Measurements from ENCODE around the gene USP17L10. TPM values are rescaled to one million over a fixed set of nuclear protein-coding genes. Genes with fewer than 3 reads are reported as not detected.
"Not testable (repeated sequence)": the region's sequence is repeated elsewhere in the genome, so short reads cannot be mapped to it uniquely, and the experiment has no call there.

USP17L10 gene, protein sequence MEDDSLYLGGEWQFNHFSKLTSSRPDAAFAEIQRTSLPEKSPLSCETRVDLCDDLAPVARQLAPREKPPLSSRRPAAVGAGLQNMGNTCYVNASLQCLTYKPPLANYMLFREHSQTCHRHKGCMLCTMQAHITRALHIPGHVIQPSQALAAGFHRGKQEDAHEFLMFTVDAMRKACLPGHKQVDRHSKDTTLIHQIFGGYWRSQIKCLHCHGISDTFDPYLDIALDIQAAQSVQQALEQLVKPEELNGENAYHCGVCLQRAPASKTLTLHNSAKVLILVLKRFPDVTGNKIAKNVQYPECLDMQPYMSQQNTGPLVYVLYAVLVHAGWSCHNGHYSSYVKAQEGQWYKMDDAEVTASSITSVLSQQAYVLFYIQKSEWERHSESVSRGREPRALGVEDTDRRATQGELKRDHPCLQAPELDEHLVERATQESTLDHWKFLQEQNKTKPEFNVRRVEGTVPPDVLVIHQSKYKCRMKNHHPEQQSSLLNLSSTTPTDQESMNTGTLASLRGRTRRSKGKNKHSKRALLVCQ
- not detected in 3 replicates for total RNA-seq (2021)
- Bru-seq, nascent RNA: not detected
- long read RNA-seq, experiment 1: 0 reads
- long read RNA-seq, experiment 2: 0 reads
- long read RNA-seq, experiment 3: 0 reads

DNA sequence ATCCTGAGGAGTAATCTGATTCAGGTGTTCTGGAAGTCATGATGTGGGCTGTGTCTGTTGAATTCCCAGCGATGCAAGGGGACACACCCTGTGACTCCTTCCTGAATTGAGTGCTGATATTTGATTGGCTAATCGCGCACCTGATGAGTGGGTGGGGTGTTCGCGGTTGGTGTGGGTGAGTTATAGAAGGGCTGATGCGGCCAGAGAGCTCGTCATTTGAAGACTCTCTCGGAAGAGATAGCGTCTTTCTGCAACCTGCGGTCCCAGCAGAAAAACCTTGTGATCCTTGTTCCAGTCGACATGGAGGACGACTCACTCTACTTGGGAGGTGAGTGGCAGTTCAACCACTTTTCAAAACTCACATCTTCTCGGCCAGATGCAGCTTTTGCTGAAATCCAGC is at the start of gene USP17L10:
USP17L10 (plus strand) TSS at position 301 of the 400 bp plus-strand sequence; CDS start at position 301, 0 bp downstream.
- H3K4me3 Mint-ChIP-seq; H3K27me3 Mint-ChIP-seq (ENCODE audit: low read depth); ATAC-seq; POLR2A ChIA-PET; CTCF ChIA-PET; H3K27ac Mint-ChIP-seq; H3K4me1 Mint-ChIP-seq; H3K9me3 Mint-ChIP-seq; H3K36me3 Mint-ChIP-seq; DNase-seq (ENCODE audit: low spot score): not testable (repeated sequence)

DNA sequence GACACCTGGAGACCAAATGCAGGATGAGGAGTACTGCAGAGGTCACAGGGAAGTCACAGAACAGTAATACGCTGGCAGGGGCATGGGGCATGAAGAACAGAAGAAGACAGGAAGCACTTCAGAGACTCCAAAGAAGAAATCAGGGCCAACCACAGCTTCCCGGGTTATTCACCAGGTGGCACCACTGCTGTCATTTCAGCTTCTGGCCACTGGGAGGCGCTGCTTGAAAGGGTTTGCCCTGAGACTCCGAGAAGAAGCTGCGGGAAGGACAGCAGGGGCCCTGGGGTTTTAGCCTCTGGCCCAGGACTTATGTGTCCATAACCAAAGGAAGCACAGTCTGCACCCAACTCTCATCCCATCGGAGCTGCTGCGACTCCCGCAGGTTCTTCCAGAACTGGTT is 44.5 kb upstream of the USP17L10 start:
- H3K4me3 Mint-ChIP-seq; ATAC-seq; H3K27ac Mint-ChIP-seq; CTCF ChIA-PET; POLR2A ChIA-PET; DNase-seq (ENCODE audit: low spot score); H3K36me3 Mint-ChIP-seq; H3K27me3 Mint-ChIP-seq (ENCODE audit: low read depth); H3K9me3 Mint-ChIP-seq; H3K4me1 Mint-ChIP-seq: not testable (repeated sequence)

DNA sequence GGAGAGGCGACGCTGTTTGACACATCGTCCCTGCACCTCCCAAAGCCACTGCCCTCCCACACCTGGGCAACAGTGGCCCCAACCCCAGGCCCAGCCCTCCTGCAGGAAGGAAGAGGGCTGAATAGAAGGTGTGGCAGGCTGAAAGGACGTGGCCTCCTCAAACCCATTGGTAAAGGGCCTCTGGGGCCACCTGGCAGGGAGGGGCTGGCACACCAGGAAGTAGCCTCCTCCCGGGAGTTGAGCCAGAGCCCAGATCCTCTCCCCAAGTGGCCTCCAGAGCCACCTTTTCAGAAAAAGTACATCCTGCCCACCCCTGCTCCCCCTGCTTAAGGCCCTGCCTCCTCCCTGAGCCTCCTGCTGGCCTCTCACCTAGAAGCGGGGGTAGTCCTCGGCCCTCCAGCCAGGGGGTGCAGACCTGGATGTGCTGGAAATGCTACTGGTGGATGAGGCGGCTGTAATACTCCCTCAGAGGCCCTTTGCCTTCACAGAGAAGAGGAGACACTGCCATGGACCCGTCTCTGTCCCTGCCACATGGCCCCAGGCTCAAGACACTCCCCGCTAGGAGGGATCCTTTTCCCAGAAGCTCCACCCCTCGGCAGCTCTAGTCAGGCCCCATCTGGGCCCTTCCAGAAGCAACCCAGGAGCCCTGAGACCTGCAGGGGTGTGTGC is 40.5 kb upstream of the USP17L10 start, which contains the start of gene FAM90A26:
FAM90A26 (plus strand) TSS at position 619 of the 669 bp plus-strand sequence. CDS start 2,764 bp downstream, outside the sequence.
- H3K4me3 Mint-ChIP-seq; H3K4me1 Mint-ChIP-seq; POLR2A ChIA-PET; H3K27me3 Mint-ChIP-seq (ENCODE audit: low read depth); H3K36me3 Mint-ChIP-seq; H3K27ac Mint-ChIP-seq; DNase-seq (ENCODE audit: low spot score); H3K9me3 Mint-ChIP-seq; CTCF ChIA-PET; ATAC-seq: not testable (repeated sequence)

DNA sequence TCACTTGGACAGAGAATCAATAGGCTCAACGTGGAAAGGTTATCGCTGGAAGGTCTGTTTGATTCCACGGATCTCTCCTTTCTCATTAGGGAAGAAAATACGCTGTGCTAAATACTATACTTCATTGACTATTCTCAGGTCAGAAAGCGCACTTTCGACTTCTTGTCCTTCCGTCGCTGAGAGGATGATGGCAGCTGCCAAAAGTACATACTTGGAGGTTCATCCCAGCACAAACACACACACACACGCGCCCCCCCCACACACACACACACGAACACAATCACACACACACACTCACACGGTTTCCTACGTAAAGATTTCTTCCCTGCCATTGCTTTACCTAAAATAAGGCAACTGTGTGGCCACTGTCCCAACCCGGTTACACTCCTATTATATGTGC is 4.2 kb downstream of the USP17L10 start:
- H3K4me1 Mint-ChIP-seq; H3K36me3 Mint-ChIP-seq; ATAC-seq; H3K27ac Mint-ChIP-seq; H3K9me3 Mint-ChIP-seq; H3K4me3 Mint-ChIP-seq; DNase-seq (ENCODE audit: low spot score); POLR2A ChIA-PET; H3K27me3 Mint-ChIP-seq (ENCODE audit: low read depth); CTCF ChIA-PET: not testable (repeated sequence)

DNA sequence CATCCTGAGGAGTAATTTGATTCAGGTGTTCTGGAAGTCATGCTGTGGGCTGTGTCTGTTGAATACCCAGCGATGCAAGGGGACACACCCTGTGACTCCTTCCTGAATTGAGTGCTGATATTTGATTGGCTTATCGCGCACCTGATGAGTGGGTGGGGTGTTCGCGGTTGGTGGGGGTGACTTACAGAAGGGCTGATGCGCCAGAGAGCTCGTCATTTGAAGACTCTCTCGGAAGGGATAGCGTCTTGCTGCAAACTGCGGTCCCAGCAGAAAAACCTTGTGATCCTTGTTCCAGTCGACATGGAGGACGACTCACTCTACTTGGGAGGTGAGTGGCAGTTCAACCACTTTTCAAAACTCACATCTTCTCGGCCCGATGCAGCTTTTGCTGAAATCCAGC is 4.6 kb downstream of the USP17L10 start, which contains the start of gene USP17L11:
USP17L11 (plus strand) TSS at position 301 of the 400 bp plus-strand sequence; CDS start at position 301, 0 bp downstream.
- DNase-seq (ENCODE audit: low spot score); POLR2A ChIA-PET; H3K27me3 Mint-ChIP-seq (ENCODE audit: low read depth); ATAC-seq; H3K4me3 Mint-ChIP-seq; CTCF ChIA-PET; H3K4me1 Mint-ChIP-seq; H3K27ac Mint-ChIP-seq; H3K36me3 Mint-ChIP-seq; H3K9me3 Mint-ChIP-seq: not testable (repeated sequence)

DNA sequence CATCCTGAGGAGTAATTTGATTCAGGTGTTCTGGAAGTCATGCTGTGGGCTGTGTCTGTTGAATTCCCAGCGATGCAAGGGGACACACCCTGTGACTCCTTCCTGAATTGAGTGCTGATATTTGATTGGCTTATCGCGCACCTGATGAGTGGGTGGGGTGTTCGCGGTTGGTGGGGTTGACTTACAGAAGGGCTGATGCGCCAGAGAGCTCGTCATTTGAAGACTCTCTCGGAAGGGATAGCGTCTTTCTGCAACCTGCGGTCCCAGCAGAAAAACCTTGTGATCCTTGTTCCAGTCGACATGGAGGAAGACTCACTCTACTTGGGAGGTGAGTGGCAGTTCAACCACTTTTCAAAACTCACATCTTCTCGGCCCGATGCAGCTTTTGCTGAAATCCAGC is 9.4 kb downstream of the USP17L10 start, which contains the start of gene USP17L12:
USP17L12 (plus strand) TSS at position 301 of the 400 bp plus-strand sequence; CDS start at position 301, 0 bp downstream.
- H3K36me3 Mint-ChIP-seq; H3K4me1 Mint-ChIP-seq; H3K27ac Mint-ChIP-seq; POLR2A ChIA-PET; H3K27me3 Mint-ChIP-seq (ENCODE audit: low read depth); DNase-seq (ENCODE audit: low spot score); ATAC-seq; CTCF ChIA-PET; H3K4me3 Mint-ChIP-seq; H3K9me3 Mint-ChIP-seq: not testable (repeated sequence)

DNA sequence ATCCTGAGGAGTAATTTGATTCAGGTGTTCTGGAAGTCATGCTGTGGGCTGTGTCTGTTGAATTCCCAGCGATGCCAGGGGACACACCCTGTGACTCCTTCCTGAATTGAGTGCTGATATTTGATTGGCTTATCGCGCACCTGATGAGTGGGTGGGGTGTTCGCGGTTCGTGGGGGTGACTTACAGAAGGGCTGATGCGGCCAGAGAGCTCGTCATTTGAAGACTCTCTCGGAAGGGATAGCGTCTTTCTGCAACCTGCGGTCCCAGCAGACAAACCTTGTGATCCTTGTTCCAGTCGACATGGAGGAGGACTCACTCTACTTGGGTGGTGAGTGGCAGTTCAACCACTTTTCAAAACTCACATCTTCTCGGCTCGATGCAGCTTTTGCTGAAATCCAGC is 14.1 kb downstream of the USP17L10 start, which contains the start of gene USP17L13:
USP17L13 (plus strand) TSS at position 301 of the 400 bp plus-strand sequence; CDS start at position 301, 0 bp downstream.
- H3K27ac Mint-ChIP-seq; H3K27me3 Mint-ChIP-seq (ENCODE audit: low read depth); H3K36me3 Mint-ChIP-seq; H3K4me1 Mint-ChIP-seq; H3K4me3 Mint-ChIP-seq; POLR2A ChIA-PET; CTCF ChIA-PET; ATAC-seq; DNase-seq (ENCODE audit: low spot score); H3K9me3 Mint-ChIP-seq: not testable (repeated sequence)

DNA sequence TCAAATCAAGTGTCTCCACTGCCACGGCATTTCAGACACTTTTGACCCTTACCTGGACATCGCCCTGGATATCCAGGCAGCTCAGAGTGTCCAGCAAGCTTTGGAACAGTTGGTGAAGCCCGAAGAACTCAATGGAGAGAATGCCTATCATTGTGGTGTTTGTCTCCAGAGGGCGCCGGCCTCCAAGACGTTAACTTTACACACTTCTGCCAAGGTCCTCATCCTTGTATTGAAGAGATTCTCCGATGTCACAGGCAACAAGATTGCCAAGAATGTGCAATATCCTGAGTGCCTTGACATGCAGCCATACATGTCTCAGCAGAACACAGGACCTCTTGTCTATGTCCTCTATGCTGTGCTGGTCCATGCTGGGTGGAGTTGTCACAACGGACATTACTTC is 19.8 kb downstream of the USP17L10 start:
- H3K4me3 Mint-ChIP-seq; DNase-seq (ENCODE audit: low spot score); ATAC-seq; H3K9me3 Mint-ChIP-seq; H3K27ac Mint-ChIP-seq; H3K27me3 Mint-ChIP-seq (ENCODE audit: low read depth); H3K36me3 Mint-ChIP-seq; POLR2A ChIA-PET; H3K4me1 Mint-ChIP-seq; CTCF ChIA-PET: not testable (repeated sequence)

DNA sequence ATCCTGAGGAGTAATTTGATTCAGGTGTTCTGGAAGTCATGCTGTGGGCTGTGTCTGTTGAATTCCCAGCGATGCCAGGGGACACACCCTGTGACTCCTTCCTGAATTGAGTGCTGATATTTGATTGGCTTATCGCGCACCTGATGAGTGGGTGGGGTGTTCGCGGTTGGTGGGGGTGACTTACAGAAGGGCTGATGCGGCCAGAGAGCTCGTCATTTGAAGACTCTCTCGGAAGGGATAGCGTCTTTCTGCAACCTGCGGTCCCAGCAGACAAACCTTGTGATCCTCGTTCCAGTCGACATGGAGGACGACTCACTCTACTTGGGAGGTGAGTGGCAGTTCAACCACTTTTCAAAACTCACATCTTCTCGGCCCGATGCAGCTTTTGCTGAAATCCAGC is 23.6 kb downstream of the USP17L10 start, which contains the start of gene USP17L15:
USP17L15 (plus strand) TSS at position 301 of the 400 bp plus-strand sequence; CDS start at position 301, 0 bp downstream.
- H3K27me3 Mint-ChIP-seq (ENCODE audit: low read depth); H3K9me3 Mint-ChIP-seq; H3K27ac Mint-ChIP-seq; ATAC-seq; H3K4me3 Mint-ChIP-seq; DNase-seq (ENCODE audit: low spot score); H3K36me3 Mint-ChIP-seq; POLR2A ChIA-PET; CTCF ChIA-PET; H3K4me1 Mint-ChIP-seq: not testable (repeated sequence)

DNA sequence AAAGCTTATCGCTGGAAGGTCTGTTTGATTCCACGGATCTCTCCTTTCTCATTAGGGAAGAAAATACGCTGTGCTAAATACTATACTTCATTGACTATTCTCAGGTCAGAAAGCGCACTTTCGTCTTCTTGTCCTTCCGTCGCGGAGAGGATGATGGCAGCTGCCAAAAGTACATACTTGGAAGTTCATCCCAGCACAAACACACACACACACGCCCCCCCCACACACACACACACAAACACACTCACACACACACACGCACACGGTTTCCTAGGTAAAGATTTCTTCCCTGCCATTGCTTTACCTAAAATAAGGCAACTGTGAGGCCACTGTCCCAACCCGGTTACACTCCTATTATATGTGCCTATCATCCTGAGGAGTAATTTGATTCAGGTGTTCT is 28.0 kb downstream of the USP17L10 start:
- H3K27me3 Mint-ChIP-seq (ENCODE audit: low read depth); ATAC-seq; H3K4me1 Mint-ChIP-seq; H3K9me3 Mint-ChIP-seq; DNase-seq (ENCODE audit: low spot score); H3K36me3 Mint-ChIP-seq; CTCF ChIA-PET; H3K4me3 Mint-ChIP-seq; H3K27ac Mint-ChIP-seq; POLR2A ChIA-PET: not testable (repeated sequence)

DNA sequence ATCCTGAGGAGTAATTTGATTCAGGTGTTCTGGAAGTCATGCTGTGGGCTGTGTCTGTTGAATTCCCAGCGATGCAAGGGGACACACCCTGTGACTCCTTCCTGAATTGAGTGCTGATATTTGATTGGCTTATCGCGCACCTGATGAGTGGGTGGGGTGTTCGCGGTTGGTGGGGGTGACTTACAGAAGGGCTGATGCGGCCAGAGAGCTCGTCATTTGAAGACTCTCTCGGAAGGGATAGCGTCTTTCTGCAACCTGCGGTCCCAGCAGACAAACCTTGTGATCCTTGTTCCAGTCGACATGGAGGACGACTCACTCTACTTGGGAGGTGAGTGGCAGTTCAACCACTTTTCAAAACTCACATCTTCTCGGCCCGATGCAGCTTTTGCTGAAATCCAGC is 33.1 kb downstream of the USP17L10 start, which contains the start of gene USP17L17:
USP17L17 (plus strand) TSS at position 301 of the 400 bp plus-strand sequence; CDS start at position 301, 0 bp downstream.
- DNase-seq (ENCODE audit: low spot score); H3K27ac Mint-ChIP-seq; H3K4me3 Mint-ChIP-seq; CTCF ChIA-PET; POLR2A ChIA-PET; H3K9me3 Mint-ChIP-seq; H3K27me3 Mint-ChIP-seq (ENCODE audit: low read depth); ATAC-seq; H3K4me1 Mint-ChIP-seq; H3K36me3 Mint-ChIP-seq: not testable (repeated sequence)
